Stomach (tissue), 4 donors: ENCODE data around the gene SNX9.

Experiments
- POLR2A ChIP-seq, 4 donors: fragments of 450-650 bp; IDR thresholded peaks; one replicate each; pipeline ENCODE4 v1.6.1; 2016; ENCODE audit warnings: antibody characterized with exemption in 4 of 4, control low read depth in 2 of 4, mild to moderate bottlenecking in 1 of 4, moderate library complexity in 1 of 4
- POLR2AphosphoS5 ChIP-seq, 3 donors: sonication (generic); formaldehyde crosslinking; IDR thresholded peaks; one replicate each; pipeline ENCODE4 v1.6.1; 2016; ENCODE audit warnings: antibody characterized with exemption in 3 of 3

DNA sequence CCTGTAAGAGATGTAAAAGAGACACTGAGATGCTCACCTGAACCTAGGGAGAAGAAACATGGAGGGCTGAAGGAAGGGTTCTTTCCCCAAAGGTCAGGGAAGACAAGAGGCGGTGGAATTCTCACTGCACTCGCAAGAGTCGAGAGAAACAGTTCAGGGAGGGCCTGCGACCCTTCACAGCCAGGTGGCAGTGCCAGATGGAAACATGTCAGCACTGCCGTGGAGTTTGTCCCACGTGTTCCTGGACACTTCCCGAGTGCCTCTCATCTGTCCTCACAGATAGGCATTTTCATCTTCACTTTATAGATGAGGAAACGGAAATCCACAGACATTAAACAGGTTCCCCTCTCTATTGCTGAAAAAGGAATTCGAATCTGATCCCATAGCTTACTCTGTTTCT, 88.2 kb downstream of the SNX9 start:
- TF ChIP-seq POLR2A (IDR thresholded peaks at IDR 0.05) (no peak), POLR2AphosphoS5 (IDR thresholded peaks at IDR 0.05) (no peak)
